ENCODE measurements around the gene KDM1B. TPM values are rescaled to one million over a fixed set of nuclear protein-coding genes. Genes with fewer than 3 reads are reported as not detected.

Gene KDM1B
- total and polyA plus RNA-seq, 9 of the 15 experiments (the other 6 are each of a cell fraction or from before 2014, with no cell fraction given), result 1.4 to 58.9 (median 36.3) TPM

GRCh38 chr6:18264219-18264922 is 109.1 kb downstream of the KDM1B start, which contains the start of gene DEK (continued):
- no peak for TF ChIP-seq TAF15 (IDR thresholded peaks at IDR 0.05; ENCODE audit: low read depth, low read length)
- TF ChIP-seq KLF16 (IDR thresholded peaks at IDR 0.05), result no peak
- no peak for TF ChIP-seq ZC3H4 (CRISPR knock-in tag; IDR thresholded peaks at IDR 0.05; ENCODE audit: borderline replicate concordance)
- no peak for TF ChIP-seq WHSC1 (IDR thresholded peaks at IDR 0.05; ENCODE audit: low read length)
- no peak for TF ChIP-seq ZNF79 (CRISPR knock-in tag; IDR thresholded peaks at IDR 0.05; ENCODE audit: low read depth)
- TF ChIP-seq NEUROD1 (IDR thresholded peaks at IDR 0.05; ENCODE audit: borderline replicate concordance, low read depth, low read length, partially characterized antibody), result no peak
- no peak for TF ChIP-seq ZNF316 (IDR thresholded peaks at IDR 0.05)
- no peak for TF ChIP-seq ZKSCAN8 (CRISPR knock-in tag; IDR thresholded peaks at IDR 0.05)
- peak; percentile 50; the same call in 1 of the 2 replicates for TF ChIP-seq SOX6 (IDR thresholded peaks at IDR 0.05)
- TF ChIP-seq ZNF57 (CRISPR knock-in tag; IDR thresholded peaks at IDR 0.05), result no peak
- TF ChIP-seq POLR2G (IDR thresholded peaks at IDR 0.05; ENCODE audit: low read depth, low read length), result peak; percentile 98
- 0 out of 2 replicates have a peak, but pooled peaks have one; percentile 37 for TF ChIP-seq MGA (IDR thresholded peaks at IDR 0.05)
- no peak for TF ChIP-seq ETS2 (tag; IDR thresholded peaks at IDR 0.05; ENCODE audit: borderline replicate concordance, poor library complexity, severe bottlenecking)
- peak; percentile 84 for TF ChIP-seq L3MBTL2 (IDR thresholded peaks at IDR 0.05)
- TF ChIP-seq POU5F1 (IDR thresholded peaks at IDR 0.05; ENCODE audit: borderline replicate concordance, low read depth, low read length, partially characterized antibody), result no peak
- no peak for TF ChIP-seq RBM17 (IDR thresholded peaks at IDR 0.05; ENCODE audit: borderline replicate concordance, low read depth, low read length)
- no peak for TF ChIP-seq BCOR (IDR thresholded peaks at IDR 0.05)
- no peak for TF ChIP-seq RFX1 (IDR thresholded peaks at IDR 0.05)
- peak; percentile 69 for TF ChIP-seq SMAD1 (IDR thresholded peaks at IDR 0.05; ENCODE audit: low read depth, low read length, partially characterized antibody)

Data from K562 (cell line).